ENCODE measurements around the gene FRMD4A.
"Not testable (repeated sequence)": the region's sequence is repeated elsewhere in the genome, so short reads cannot be mapped to it uniquely, and the experiment has no call there.

FRMD4A gene

GRCh38 chr10:13924040-13924725, 406.5 kb downstream of the FRMD4A start:
- no peak for TF ChIP-seq CTCF (conservative IDR thresholded peaks at IDR 0.05)
- H3K27ac ChIP-seq: no peak overlapping the region

- no peak overlapping the region for H3K27ac ChIP-seq
- no peak for TF ChIP-seq CTCF (conservative IDR thresholded peaks at IDR 0.05)
Measured at GRCh38 chr10:13922586-13922985, 408.1 kb downstream of the FRMD4A start.

- TF ChIP-seq CTCF (conservative IDR thresholded peaks at IDR 0.05): no peak
- H3K27ac ChIP-seq: no peak overlapping the region
Measured at GRCh38 chr10:13921941-13922340, 408.8 kb downstream of the FRMD4A start.

- H3K27ac ChIP-seq: not testable (repeated sequence)
Measured at GRCh38 chr10:13921131-13921530, 409.6 kb downstream of the FRMD4A start.

- no peak for TF ChIP-seq CTCF (conservative IDR thresholded peaks at IDR 0.05)
- H3K27ac ChIP-seq: no peak overlapping the region
Measured at GRCh38 chr10:13920465-13920864, 410.3 kb downstream of the FRMD4A start.

- TF ChIP-seq CTCF (conservative IDR thresholded peaks at IDR 0.05): no peak
Measured at GRCh38 chr10:13920031-13920430, 410.7 kb downstream of the FRMD4A start.

GRCh38 chr10:13917791-13918190, 412.9 kb downstream of the FRMD4A start:
- TF ChIP-seq CTCF (conservative IDR thresholded peaks at IDR 0.05): no peak
- no peak overlapping the region for H3K27ac ChIP-seq

More at GRCh38 chr10:13920031-13920430, 410.7 kb downstream of the FRMD4A start:
- no peak overlapping the region for H3K27ac ChIP-seq

- no peak overlapping the region for H3K27ac ChIP-seq
- no peak for TF ChIP-seq CTCF (conservative IDR thresholded peaks at IDR 0.05)
Measured at GRCh38 chr10:13916384-13916947, 414.3 kb downstream of the FRMD4A start.

All from VCaP (cell line).